ENCODE results near the gene TRIM28. TPM values are rescaled to one million over a fixed set of nuclear protein-coding genes. Genes with fewer than 3 reads are reported as not detected.
A peak's percentile ranks its signal among the peaks of the same experiment; 100 is the strongest.

The TRIM28 gene
- total RNA-seq, 2 donors from 2014 or later, result 99.6 to 207 TPM

DNA sequence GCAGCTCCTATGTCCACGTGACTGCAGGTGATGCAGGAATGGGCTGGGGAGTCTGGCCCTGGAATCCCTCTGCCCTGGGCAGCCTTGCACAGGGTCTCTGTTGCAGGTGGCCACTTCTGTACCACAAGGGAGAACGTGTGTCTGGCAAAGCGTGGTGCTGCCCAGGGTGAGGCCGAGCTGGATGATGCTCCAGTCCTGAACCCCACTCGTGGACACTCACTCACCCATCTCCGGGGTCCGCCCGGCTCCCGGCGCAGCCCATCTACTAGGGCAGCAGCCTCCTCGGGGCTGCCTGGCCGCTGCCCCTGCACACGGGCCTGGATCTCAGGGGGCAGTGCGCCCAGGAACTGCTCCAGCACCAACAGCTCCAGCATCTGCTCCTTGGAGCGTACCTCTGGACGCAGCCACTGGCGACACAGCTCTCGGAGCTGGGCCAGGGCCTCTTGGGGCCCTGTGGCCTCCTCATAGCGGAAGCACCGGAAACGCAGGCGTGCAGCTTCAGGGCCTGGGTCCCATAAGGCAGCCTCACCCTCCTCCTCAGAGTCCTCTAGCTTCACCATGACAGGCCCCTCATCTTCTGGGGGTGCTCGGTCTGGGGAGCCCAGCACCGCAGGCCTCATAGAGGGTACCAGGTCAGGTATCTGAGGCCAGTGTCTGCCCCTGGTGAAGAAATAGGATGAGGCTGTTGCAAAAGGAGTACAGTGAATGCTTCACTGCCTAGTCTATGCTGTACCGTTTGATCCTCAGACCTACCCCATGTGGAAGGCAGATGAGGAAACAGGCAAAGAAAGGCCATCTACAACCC, 27.1 kb downstream of the TRIM28 start:
- Histone ChIP-seq H3K27ac (no peak overlapping the region), H3K36me3 (peaks cover 21% of the 10 kb centered on the region), H3K4me1 (peaks cover 0 to 19% of the 10 kb centered on the region in 2 donors), H3K4me3 (no peak overlapping the region), H3K9me3 (no peaks in the 10 kb centered on the region), H3K27me3 (no peaks in the 10 kb centered on the region)
- DNase-seq (ENCODE audit: low spot score), result no peak
- TF ChIP-seq, protein P1, sequence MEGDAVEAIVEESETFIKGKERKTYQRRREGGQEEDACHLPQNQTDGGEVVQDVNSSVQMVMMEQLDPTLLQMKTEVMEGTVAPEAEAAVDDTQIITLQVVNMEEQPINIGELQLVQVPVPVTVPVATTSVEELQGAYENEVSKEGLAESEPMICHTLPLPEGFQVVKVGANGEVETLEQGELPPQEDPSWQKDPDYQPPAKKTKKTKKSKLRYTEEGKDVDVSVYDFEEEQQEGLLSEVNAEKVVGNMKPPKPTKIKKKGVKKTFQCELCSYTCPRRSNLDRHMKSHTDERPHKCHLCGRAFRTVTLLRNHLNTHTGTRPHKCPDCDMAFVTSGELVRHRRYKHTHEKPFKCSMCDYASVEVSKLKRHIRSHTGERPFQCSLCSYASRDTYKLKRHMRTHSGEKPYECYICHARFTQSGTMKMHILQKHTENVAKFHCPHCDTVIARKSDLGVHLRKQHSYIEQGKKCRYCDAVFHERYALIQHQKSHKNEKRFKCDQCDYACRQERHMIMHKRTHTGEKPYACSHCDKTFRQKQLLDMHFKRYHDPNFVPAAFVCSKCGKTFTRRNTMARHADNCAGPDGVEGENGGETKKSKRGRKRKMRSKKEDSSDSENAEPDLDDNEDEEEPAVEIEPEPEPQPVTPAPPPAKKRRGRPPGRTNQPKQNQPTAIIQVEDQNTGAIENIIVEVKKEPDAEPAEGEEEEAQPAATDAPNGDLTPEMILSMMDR (IDR thresholded peaks at IDR 0.05), result no peak

DNA sequence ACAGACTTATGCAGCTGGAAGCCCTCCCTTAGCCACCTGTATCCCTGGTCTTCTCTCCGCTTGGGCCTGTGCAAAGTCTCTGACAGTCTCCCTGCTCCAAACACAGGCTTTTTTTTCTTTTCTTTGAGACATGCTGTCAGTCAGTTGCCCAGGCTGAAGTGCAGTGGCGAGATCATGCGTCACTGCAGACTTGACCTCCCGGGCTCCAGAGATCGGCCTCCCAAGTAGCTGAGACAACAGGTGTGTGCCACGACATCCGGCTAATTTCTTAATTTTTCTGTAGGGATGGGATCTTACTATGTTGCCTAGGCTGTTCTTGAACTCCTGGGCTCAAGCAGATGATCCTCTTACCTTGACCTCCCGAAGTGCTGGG, 27.7 kb downstream of the TRIM28 start:
- no peak overlapping the region for H3K27ac ChIP-seq
- TF ChIP-seq, protein P1 (IDR thresholded peaks at IDR 0.05), result no peak
- DNase-seq (ENCODE audit: low spot score), result no peak
- H3K4me1 ChIP-seq, result peaks cover 0 to 19% of the 10 kb centered on the region in 2 donors
- H3K9me3 ChIP-seq, result no peaks in the 10 kb centered on the region
- H3K4me3 ChIP-seq, result no peak overlapping the region
- peaks cover 21% of the 10 kb centered on the region for H3K36me3 ChIP-seq
- H3K27me3 ChIP-seq, result no peaks in the 10 kb centered on the region

DNA sequence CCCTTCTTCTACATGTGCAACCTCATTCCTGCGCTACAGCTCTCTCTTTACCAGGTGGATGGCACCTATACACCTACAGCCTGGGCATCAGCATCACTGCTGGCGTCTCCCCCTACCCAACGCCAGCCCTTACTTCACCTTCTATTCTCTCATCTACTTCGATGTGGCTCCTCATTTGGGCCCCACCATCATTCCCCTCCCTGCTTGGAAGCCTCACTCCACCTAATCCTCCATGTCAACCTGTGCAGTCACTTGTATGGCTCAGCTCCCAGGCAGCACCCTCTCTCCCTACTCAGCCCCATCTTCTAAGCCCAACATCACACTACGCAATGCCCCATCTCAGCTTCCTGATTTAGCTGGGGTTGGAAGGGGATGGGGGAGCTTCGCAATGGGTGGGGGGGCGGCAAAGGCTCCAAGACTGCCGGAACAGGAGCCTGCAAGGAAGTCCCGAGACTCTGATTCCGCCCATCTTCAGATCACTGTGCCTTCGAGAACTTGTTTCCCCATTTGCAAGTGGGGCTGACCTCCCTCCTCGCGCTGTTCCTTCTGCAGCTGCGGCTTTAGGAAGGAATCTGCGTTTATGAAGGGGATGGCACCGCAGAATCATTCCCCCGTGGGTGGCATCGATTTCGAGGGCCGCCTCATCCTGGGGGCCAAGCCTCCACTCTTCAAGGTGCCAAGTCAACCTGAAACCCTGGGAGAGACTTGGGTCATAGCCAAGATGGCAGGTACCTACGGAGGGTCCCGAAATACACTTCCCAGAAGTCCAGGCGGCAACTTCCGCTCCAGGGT, 28.4 kb downstream of the TRIM28 start:
- Histone ChIP-seq H3K27ac (peak overlapping the region; percentile 98 to 99), H3K36me3 (peaks cover 21% of the 10 kb centered on the region), H3K4me3 (peak overlapping the region; percentile 71 to 72), H3K9me3 (no peaks in the 10 kb centered on the region), H3K27me3 (no peaks in the 10 kb centered on the region), H3K4me1 (peaks cover 0 to 19% of the 10 kb centered on the region in 2 donors)
- TF ChIP-seq, protein P1 (IDR thresholded peaks at IDR 0.05), result no peak
- no peak for DNase-seq (ENCODE audit: low spot score)

DNA sequence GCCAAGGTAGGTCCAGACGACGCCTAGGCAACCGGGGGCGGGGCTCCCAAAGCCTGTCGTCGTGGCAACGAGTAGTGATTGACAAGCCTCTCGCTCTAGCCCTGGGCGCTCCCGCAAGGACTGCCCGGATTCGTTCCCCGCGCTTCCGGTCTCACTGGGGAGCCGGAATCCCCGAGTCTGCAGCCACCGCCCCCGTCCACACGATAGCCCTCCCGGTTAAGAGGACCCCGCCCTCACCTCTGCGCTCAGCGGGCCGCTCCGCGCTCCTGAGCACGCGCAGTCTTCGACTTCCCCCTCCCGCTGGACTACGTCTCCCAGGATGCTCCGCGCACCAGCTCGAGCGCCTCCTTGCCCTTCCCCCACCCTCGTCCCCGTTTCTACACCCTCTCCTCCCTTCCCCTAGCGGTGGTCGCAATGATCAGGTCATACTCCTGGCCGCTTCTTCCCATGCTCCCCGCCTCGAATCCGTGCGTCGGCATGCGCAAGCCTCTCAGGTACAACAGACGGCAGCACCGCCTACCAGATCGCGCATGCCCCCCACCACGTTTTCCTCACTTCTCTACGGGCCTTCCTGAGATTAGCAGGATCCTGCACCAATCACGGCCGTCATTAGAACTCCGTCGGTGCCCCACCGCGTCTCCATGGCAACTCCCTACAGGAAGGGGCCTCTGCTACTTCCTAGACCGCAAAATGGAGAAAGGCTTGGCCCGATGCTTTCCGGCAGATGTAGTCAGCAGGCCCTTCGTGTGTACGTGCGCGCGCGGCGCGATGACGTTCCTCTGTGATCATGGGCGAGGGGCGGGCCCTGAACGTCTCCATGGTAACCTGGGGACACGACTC, 29.2 kb downstream of the TRIM28 start, which contains the start of gene MZF1:
Gene MZF1 (minus strand): TSS at position 518 of the 840 bp plus-strand sequence. CDS start 1,946 bp downstream, outside the sequence.
- Histone ChIP-seq H3K4me3 (peak within 1 kb of the TSS; percentile 71 to 72), H3K4me1 (peaks cover 0 to 19% of the 10 kb centered on the region in 2 donors), H3K36me3 (peaks cover 21% of the 10 kb centered on the region), H3K27ac (peak within 1 kb of the TSS; percentile 98 to 99), H3K9me3 (no peaks in the 10 kb centered on the region), H3K27me3 (no peaks in the 10 kb centered on the region)
- TF ChIP-seq, protein P1 (IDR thresholded peaks at IDR 0.05), result peak in 1 of 2 donors; percentile 19
- peak; percentile 100 for DNase-seq (ENCODE audit: low spot score)

DNA sequence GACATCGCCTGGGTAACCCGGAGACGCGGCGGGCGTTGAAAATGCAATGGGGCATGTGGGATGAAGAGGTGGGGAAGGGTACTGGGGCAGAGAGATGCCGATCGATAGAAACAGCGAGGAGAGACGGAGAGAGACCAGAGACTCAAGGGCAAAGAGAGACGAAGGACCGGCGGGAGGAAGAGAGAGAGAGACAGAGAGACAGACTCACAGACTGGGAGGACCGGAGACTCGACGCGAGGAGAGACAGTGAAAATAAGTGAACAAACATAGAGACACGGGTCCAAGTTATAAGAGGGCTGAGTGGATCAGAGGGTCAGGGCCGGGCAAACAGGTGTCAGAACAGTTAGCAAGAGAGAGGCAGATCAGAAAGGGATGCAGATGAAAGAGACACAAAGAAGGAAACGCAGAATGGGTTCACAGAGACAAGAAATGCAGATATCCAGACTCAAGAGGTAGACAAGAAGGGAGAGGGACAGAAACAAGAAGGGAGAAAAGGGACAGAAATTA, 29.8 kb downstream of the TRIM28 start:
- no peak for DNase-seq (ENCODE audit: low spot score)
- Histone ChIP-seq H3K4me1 (peaks cover 0 to 19% of the 10 kb centered on the region in 2 donors), H3K9me3 (no peaks in the 10 kb centered on the region), H3K27me3 (no peaks in the 10 kb centered on the region), H3K36me3 (peaks cover 21% of the 10 kb centered on the region), H3K27ac (peak overlapping the region; percentile 98 to 99), H3K4me3 (peak overlapping the region; percentile 71 to 72)
- TF ChIP-seq, protein P1 (IDR thresholded peaks at IDR 0.05), result no peak

Data from right atrium auricular region (tissue), 2 donors.